Ascending aorta (tissue), 2 donors: ENCODE data around the gene HTR3B. TPM values are rescaled to one million over a fixed set of nuclear protein-coding genes. Genes with fewer than 3 reads are reported as not detected.

ENCODE experiments used
- DNase-seq, 2 donors: peaks; one replicate each; pipeline ENCODE4 v3.0.0-alpha.2; 2019; ENCODE audit warnings: low spot score in 2 of 2
- H3K27ac ChIP-seq, 2 donors: fragments of 200-600 bp; sonication (generic); one replicate each; pipeline ENCODE4 v1.5.1; 2016 to 2017; ENCODE audit warnings: mild to moderate bottlenecking in 1 of 2
- H3K27me3 ChIP-seq: fragments of 200-600 bp; sonication (generic); one replicate; pipeline ENCODE4 v1.5.1; 2017
- H3K36me3 ChIP-seq, 2 donors: fragments of 200-600 bp; sonication (generic); one replicate each; pipeline ENCODE4 v1.5.1; 2016
- H3K4me1 ChIP-seq, 2 donors: fragments of 200-600 bp; sonication (generic); one replicate each; pipeline ENCODE4 v1.5.1; 2016 to 2017; ENCODE audit warnings: mild to moderate bottlenecking in 1 of 2
- H3K4me3 ChIP-seq, 2 donors: fragments of 200-600 bp; sonication (generic); one replicate each; pipeline ENCODE4 v1.5.1; 2016 to 2017; ENCODE audit warnings: mild to moderate bottlenecking in 1 of 2
- H3K9me3 ChIP-seq, 2 donors: fragments of 200-600 bp; sonication (generic); one replicate each; pipeline ENCODE4 v1.5.1; 2016
- intact Hi-C: fragments of 100-400 bp; cut with DNase I; formaldehyde crosslinking; loops from one replicate; pipeline ENCODE4 v1.15.1; 2023
- total RNA-seq: library from RNA; depleted of rRNA; stranded (reverse); fragments of >200 nt; gene quantifications from one replicate; pipeline ENCODE4 v1.1.0, GENCODE V29; 2016
- TF ChIP-seq, protein P1 (sequence below), 3 experiments: fragments of 200-600 bp in 2 of 3; fragments of 450-650 bp in 1 of 3; sonication (generic) in 2 of 3; IDR thresholded peaks; one replicate each; pipeline ENCODE4 v1.5.1; 2016 to 2019; ENCODE audit warnings: antibody characterized with exemption in 3 of 3, mild to moderate bottlenecking in 1 of 3, moderate library complexity in 1 of 3

Gene HTR3B
- total RNA-seq, 1 donor from 2014 or later = not detected

DNA sequence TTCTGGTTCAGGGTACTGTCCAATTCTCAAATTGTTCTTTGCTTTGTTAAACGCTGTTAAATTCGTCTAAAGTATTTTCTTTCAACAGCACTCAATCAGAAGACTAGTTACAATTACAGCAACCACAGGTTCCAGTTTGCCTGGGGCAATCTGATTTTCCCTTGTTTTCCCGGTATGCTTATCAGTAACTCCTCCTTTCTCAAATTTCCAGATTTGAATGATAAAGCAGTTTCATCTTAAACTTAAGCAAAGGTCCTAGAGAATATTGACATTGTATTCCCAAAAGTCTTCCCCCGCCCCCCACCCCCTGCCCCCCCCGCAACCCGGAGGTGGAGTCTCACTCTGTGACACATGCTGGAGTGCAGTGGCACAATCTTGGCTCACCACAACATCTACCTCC lies 18.7 kb upstream of the HTR3B start:
- Histone ChIP-seq H3K36me3 (no peaks in the 10 kb centered on the region), H3K4me3 (no peak overlapping the region), H3K27ac (no peak overlapping the region), H3K27me3 (no peaks in the 10 kb centered on the region), H3K4me1 (no peaks in the 10 kb centered on the region), H3K9me3 (no peaks in the 10 kb centered on the region)
- intact Hi-C loops = no loop called here
- TF ChIP-seq, protein P1, sequence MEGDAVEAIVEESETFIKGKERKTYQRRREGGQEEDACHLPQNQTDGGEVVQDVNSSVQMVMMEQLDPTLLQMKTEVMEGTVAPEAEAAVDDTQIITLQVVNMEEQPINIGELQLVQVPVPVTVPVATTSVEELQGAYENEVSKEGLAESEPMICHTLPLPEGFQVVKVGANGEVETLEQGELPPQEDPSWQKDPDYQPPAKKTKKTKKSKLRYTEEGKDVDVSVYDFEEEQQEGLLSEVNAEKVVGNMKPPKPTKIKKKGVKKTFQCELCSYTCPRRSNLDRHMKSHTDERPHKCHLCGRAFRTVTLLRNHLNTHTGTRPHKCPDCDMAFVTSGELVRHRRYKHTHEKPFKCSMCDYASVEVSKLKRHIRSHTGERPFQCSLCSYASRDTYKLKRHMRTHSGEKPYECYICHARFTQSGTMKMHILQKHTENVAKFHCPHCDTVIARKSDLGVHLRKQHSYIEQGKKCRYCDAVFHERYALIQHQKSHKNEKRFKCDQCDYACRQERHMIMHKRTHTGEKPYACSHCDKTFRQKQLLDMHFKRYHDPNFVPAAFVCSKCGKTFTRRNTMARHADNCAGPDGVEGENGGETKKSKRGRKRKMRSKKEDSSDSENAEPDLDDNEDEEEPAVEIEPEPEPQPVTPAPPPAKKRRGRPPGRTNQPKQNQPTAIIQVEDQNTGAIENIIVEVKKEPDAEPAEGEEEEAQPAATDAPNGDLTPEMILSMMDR (IDR thresholded peaks at IDR 0.05) = no peak
- DNase-seq = no peak

DNA sequence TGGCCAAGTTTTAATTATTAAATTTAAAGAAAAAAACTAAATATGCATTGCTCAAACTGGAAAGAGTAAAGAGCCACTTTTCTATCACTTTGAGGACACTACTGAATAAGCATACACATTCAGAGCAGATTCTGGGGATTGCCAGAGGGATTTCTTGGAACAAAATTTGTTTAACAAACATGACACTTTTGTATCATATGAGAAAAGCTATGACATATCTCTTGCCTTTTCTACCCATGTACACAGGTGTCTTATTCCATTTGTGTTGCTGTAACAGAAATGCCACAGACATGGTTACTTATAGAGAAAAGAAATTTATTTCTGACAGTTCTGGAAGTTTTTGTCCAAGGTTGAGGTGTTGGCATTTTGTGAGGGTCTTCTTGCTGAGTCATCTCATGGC lies 15.7 kb upstream of the HTR3B start:
- no peak overlapping the region for H3K4me3 ChIP-seq
- no peaks in the 10 kb centered on the region for H3K36me3 ChIP-seq
- H3K4me1 ChIP-seq = no peaks in the 10 kb centered on the region
- no peak overlapping the region for H3K27ac ChIP-seq
- intact Hi-C loops = no loop called here
- TF ChIP-seq, protein P1 (IDR thresholded peaks at IDR 0.05) = no peak
- no peaks in the 10 kb centered on the region for H3K9me3 ChIP-seq
- H3K27me3 ChIP-seq = no peaks in the 10 kb centered on the region
- DNase-seq = no peak

DNA sequence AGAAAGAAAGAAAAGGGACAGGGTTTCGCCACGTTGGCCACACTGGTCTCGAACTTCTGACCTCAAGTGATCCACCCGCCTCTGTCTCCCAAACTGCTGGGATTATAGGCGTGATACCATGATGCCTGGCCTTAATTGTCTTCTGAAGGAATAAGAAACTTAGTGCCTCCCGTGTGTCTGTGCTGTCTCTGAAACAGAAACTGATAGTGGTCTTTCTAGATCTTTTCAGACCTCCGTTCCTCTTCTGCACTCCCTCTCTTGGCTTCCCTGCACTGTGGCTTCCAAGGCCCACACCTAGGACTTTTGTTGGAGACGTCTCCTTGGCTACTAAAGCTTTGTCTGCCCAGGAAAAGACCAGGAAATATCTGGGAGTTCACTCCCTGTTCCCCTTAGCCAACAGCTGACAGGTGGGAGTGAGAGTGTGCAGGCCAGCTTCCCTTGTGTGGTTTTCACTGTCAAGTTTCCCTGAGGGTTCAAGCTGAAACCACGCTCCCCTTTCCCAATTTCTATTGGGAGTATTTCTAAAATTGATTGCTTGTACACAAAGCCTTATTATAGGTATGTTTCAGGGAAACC lies 10.1 kb upstream of the HTR3B start:
- H3K9me3 ChIP-seq = no peaks in the 10 kb centered on the region
- intact Hi-C loops = no loop called here
- no peaks in the 10 kb centered on the region for H3K27me3 ChIP-seq
- peaks cover 0 to 6% of the 10 kb centered on the region in 2 donors for H3K4me1 ChIP-seq
- no peaks in the 10 kb centered on the region for H3K36me3 ChIP-seq
- peak in 1 of 2 donors; percentile 28 for DNase-seq
- no peak overlapping the region for H3K4me3 ChIP-seq
- TF ChIP-seq, protein P1 (IDR thresholded peaks at IDR 0.05) = no peak
- H3K27ac ChIP-seq = no peak overlapping the region

DNA sequence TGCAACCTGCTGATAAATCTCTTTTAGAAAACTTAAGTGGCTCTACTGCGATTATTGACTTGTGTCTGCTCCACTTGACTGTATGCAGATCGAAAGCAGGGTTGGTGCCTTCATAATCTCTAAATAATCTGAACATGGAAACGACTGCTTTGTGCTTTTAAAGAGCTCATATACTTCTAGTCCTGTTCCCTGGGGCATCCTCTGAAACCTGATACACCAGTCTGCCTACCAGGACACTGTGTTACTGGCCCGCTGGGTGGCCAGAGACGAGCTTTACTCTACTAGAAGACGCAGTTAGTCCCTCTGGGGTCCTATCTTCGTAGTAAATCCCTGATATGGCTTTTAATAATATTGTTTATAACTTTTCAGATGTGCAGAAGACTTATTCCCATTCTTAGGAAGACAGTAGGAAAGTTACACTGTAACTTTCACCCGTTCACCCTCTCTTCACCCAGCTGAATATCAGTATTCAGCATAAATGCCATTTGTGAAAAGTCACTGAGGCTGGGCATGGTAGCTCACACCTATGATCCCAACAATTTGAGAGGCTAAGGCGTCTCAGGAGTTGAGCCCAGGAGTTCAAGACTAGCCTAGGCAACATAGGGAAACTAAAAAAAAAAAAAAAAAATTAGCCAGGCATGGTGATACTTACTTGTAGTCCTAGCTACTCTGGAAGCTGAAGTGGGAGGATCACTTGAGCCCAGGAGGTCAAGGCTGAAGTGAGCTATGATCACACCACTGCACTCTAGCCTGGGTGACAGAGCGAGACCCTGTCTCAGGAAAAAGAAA lies 9.0 kb upstream of the HTR3B start:
- Histone ChIP-seq H3K27ac (no peak overlapping the region), H3K9me3 (no peaks in the 10 kb centered on the region), H3K27me3 (no peaks in the 10 kb centered on the region), H3K36me3 (no peaks in the 10 kb centered on the region), H3K4me1 (peaks cover 0 to 6% of the 10 kb centered on the region in 2 donors), H3K4me3 (no peak overlapping the region)
- DNase-seq = peak in 1 of 2 donors; percentile 16
- intact Hi-C loops = loop anchor here (2.0 kb wide), 1 partner anchor 365 kb away; no protein-coding TSS in a partner anchor
- TF ChIP-seq, protein P1 (IDR thresholded peaks at IDR 0.05) = no peak

DNA sequence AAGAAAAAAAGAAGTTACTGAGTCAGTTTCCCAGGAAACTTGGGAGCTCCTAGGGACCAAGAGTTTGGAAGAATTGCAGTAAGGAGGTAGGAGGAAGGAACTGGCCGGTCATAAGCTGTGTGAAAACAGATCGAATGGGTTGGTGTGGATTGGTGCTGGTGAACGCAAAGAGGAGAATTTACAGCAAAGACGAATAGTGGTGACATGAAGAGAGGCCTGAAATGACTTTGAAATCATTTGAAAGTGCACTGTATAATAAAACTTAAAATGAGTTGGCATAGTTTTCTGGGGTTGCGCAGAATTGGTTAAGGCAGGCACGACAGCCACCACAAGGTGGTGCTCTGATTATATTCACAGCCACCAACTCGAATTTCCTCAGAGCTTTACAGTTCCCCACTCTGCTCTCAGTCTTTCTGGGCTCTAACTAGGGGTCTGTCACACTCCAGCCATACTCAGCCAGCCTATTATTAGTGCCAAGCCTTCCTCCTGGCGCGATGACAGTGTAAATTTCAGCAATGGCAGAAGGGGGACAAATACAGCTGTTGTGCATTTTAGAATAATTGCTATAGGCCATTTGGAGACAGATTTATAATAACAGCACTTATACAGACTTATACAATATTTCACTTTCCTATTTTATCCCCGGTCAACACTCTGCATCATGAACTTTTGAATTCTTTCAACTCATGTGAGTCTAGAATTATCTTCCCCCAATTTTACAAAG lies 8.3 kb upstream of the HTR3B start:
- no peaks in the 10 kb centered on the region for H3K9me3 ChIP-seq
- intact Hi-C loops = loop anchor here (2.0 kb wide), 1 partner anchor 364 kb away; no protein-coding TSS in a partner anchor
- peak in 1 of 2 donors; percentile 62 for DNase-seq
- H3K27me3 ChIP-seq = no peaks in the 10 kb centered on the region
- H3K4me1 ChIP-seq = peaks cover 0 to 6% of the 10 kb centered on the region in 2 donors
- TF ChIP-seq, protein P1 (IDR thresholded peaks at IDR 0.05) = peak; percentile 41 to 83 (median 73)
- H3K27ac ChIP-seq = no peak overlapping the region
- no peaks in the 10 kb centered on the region for H3K36me3 ChIP-seq
- no peak overlapping the region for H3K4me3 ChIP-seq
